Kidney epithelial cell (primary cell): ENCODE measurements around the gene STX1B. TPM values are rescaled to one million over a fixed set of nuclear protein-coding genes. Genes with fewer than 3 reads are reported as not detected.

Source experiments
- DNase-seq: peaks from one replicate; pipeline ENCODE4 v3.0.0-alpha.2; 2010; ENCODE audit warnings: low read depth
- H3K27me3 ChIP-seq: 2 replicates; pipeline ENCODE4 v1.6.0; 2011; ENCODE audit warnings: low read length; ENCODE audit not compliant: control insufficient read depth, insufficient read depth
- H3K36me3 ChIP-seq: 2 replicates; pipeline ENCODE4 v1.5.1; 2011; ENCODE audit warnings: low read length; ENCODE audit not compliant: control insufficient read depth, insufficient read depth
- H3K4me3 ChIP-seq: 2 replicates; pipeline ENCODE4 v1.5.1; 2011; ENCODE audit warnings: low read depth, mild to moderate bottlenecking, control low read depth, low read length
- total RNA-seq: library from RNA; depleted of rRNA; stranded (reverse); fragments of >200 nt; gene quantifications from 2 replicates; pipeline ENCODE4 v1.2.3, GENCODE V29; 2015
- TF ChIP-seq, protein P1 (sequence below): IDR thresholded peaks from 2 replicates; pipeline ENCODE4 v1.5.1; 2011; ENCODE audit warnings: mild to moderate bottlenecking, moderate library complexity, low read length, control low read depth, inconsistent platforms; ENCODE audit not compliant: insufficient read depth, poor library complexity, severe bottlenecking

Gene STX1B
- total RNA-seq, 1 donor from 2014 or later = 0.29 TPM

DNA sequence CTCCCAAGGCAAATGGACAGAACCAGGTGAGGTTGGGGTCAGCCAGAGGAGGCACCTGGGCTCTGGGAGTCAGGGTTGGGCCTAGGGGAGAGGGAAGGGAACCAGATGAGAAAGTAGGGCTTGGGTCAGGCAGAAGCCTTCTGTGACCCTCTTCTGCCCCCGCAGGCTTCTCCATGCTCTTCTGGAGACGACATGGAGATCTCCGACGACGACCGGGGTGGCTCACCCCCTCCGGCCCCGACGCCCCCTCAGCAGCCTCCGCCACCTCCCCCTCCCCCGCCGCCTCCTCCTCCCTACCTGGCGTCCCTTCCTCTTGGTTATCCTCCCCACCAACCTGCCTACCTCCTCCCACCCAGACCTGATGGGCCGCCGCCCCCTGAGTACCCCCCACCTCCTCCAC is 45.0 kb downstream of the STX1B start:
- peaks cover 8% of the 10 kb centered on the region for H3K36me3 ChIP-seq
- H3K27me3 ChIP-seq = no peaks in the 10 kb centered on the region
- H3K4me3 ChIP-seq = no peak overlapping the region
- no peak for DNase-seq
- TF ChIP-seq, protein P1, sequence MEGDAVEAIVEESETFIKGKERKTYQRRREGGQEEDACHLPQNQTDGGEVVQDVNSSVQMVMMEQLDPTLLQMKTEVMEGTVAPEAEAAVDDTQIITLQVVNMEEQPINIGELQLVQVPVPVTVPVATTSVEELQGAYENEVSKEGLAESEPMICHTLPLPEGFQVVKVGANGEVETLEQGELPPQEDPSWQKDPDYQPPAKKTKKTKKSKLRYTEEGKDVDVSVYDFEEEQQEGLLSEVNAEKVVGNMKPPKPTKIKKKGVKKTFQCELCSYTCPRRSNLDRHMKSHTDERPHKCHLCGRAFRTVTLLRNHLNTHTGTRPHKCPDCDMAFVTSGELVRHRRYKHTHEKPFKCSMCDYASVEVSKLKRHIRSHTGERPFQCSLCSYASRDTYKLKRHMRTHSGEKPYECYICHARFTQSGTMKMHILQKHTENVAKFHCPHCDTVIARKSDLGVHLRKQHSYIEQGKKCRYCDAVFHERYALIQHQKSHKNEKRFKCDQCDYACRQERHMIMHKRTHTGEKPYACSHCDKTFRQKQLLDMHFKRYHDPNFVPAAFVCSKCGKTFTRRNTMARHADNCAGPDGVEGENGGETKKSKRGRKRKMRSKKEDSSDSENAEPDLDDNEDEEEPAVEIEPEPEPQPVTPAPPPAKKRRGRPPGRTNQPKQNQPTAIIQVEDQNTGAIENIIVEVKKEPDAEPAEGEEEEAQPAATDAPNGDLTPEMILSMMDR = no peak

GRCh38 chr16:30964574-30965226 is 45.7 kb downstream of the STX1B start:
- no peak for DNase-seq
- peaks cover 8% of the 10 kb centered on the region for H3K36me3 ChIP-seq
- TF ChIP-seq, protein P1 = no peak
- no peaks in the 10 kb centered on the region for H3K27me3 ChIP-seq
- no peak overlapping the region for H3K4me3 ChIP-seq

DNA sequence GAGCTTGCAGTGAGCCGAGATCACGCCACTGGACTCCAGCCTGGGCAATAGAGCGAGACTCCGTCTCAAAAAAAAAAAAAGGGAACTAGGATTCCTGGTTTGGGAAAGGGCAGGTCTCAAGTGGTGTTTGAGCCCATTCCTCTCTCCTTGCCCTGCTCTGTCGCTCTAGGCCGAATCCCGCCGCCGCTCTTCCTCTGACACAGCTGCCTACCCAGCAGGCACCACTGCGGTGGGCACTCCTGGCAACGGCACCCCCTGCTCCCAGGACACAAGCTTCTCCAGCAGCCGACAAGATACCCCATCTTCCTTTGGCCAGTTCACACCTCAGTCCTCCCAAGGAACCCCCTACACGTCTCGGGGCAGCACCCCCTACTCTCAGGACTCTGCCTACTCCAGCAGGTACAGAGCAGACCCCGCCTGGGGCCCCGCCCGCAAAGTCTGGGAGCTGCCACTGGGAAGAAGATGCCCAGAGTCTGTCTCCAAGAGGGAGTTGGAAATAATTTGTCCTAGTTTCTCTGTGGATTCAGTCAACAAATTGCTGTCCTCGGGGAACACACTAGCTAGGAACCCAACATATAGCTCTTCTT is 46.4 kb downstream of the STX1B start:
- DNase-seq = no peak
- no peak overlapping the region for H3K4me3 ChIP-seq
- TF ChIP-seq, protein P1 = no peak
- H3K36me3 ChIP-seq = peaks cover 4% of the 10 kb centered on the region
- no peaks in the 10 kb centered on the region for H3K27me3 ChIP-seq

DNA sequence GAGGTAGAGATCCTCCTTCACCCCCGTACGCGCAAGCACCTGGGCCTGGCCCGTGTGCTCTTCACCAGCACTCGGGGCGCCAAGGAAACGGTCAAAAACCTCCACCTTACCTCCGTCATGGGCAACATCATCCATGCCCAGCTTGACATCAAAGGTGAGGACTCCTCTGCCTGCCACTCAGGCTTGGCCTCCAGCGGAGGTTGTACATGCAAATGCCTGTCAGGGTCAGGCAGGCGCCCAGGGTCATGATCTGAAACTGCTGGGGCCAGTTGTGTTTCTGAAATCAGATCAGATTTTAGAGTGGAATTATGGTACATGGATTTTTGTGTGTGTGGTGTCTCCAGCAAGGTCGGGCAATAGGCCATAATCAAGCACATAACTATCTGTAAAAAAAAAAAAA is 49.1 kb downstream of the STX1B start:
- Histone ChIP-seq H3K27me3 (no peaks in the 10 kb centered on the region), H3K4me3 (no peak overlapping the region), H3K36me3 (peaks cover 3% of the 10 kb centered on the region)
- DNase-seq = no peak
- TF ChIP-seq, protein P1 = no peak

DNA sequence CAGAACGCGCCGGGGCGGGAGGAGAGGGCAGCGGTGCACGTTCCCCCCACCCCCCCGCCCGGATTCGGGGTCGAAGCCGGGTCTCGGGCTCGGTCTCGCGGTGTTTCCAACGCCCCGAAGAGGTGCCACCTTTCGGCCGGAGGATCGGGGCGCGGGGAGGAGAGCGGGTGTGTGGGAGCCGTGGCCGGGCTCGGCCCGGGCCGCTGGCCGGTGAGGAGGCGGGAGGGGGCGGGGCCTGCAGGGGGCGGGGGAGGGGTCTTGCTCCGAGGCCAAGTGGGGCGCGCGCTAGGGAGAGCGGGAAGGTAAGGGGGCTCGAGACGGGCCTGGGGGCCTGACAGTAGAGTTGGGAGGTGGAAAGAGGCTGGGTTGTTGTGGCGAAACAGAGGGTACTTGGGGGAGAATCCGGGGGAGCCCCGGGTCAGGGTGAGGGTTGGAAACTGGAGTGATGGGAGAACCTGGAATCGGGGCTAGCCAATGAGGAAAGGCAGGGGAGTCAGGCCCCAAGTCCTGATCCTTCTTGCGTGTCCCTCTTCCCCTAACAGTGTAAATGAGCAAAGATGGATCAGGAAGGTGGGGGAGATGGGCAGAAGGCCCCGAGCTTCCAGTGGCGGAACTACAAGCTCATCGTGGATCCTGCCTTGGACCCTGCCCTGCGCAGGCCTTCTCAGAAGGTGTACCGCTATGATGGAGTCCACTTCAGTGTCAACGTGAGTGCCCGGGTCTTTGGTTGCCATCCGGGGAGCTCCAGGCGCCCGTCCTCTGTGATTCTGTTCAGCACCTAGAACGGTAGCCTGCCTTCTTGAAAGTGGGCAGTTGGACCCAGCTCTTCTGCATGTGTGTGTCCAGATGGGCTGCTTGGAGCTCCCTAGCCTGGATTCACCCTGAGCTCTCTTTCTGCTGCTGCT is 52.0 kb downstream of the STX1B start:
- DNase-seq = no peak
- Histone ChIP-seq H3K27me3 (no peaks in the 10 kb centered on the region), H3K36me3 (no peaks in the 10 kb centered on the region), H3K4me3 (peak overlapping the region; percentile 86)
- TF ChIP-seq, protein P1 = no peak
